ENCODE data around the gene TLE4.

TLE4 gene

GRCh38 chr9:79571309-79572031 is at the start of gene TLE4:
TLE4 (plus strand) TSS chr9:79571965; CDS start chr9:79572791, 826 bp downstream.
- in situ Hi-C loops (cut with MboI; ENCODE audit: low sequenced_read_pairs, unreplicated experiment): no loop called here
- DNase-seq (ENCODE audit: low spot score): peak; percentile 94
- TF ChIP-seq, protein P1, sequence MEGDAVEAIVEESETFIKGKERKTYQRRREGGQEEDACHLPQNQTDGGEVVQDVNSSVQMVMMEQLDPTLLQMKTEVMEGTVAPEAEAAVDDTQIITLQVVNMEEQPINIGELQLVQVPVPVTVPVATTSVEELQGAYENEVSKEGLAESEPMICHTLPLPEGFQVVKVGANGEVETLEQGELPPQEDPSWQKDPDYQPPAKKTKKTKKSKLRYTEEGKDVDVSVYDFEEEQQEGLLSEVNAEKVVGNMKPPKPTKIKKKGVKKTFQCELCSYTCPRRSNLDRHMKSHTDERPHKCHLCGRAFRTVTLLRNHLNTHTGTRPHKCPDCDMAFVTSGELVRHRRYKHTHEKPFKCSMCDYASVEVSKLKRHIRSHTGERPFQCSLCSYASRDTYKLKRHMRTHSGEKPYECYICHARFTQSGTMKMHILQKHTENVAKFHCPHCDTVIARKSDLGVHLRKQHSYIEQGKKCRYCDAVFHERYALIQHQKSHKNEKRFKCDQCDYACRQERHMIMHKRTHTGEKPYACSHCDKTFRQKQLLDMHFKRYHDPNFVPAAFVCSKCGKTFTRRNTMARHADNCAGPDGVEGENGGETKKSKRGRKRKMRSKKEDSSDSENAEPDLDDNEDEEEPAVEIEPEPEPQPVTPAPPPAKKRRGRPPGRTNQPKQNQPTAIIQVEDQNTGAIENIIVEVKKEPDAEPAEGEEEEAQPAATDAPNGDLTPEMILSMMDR (IDR thresholded peaks at IDR 0.05; ENCODE audit: borderline replicate concordance, control extremely low read depth, extremely low read depth, insufficient read depth, missing control alignments): no peak

- DNase-seq (ENCODE audit: low spot score): no peak
- TF ChIP-seq, protein P1 (IDR thresholded peaks at IDR 0.05; ENCODE audit: borderline replicate concordance, control extremely low read depth, extremely low read depth, insufficient read depth, missing control alignments): no peak
- in situ Hi-C loops (cut with MboI; ENCODE audit: low sequenced_read_pairs, unreplicated experiment): no loop called here
Measured at GRCh38 chr9:79522793-79523192, 49.0 kb upstream of the TLE4 start.

DNA sequence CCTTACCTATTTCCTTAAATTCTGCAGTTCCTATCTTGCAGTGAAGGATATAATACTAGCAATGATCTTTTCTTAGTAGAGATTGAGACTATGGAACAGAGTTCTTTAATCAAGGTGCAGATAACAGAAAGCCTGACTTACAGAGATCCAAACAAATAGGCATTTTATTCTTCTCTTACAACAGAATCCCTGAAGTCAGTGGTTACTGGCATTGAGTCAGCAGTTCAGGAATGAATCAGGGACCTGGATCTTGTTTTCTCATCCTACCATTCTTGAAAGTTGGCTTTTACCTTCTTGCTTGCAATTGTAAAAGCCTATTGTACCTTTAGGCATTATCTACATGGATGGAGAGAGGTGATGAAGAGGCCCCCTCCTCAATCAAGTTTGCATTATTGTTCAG is 47.5 kb upstream of the TLE4 start:
- no peak for DNase-seq (ENCODE audit: low spot score)
- in situ Hi-C loops (cut with MboI; ENCODE audit: low sequenced_read_pairs, unreplicated experiment): no loop called here
- TF ChIP-seq, protein P1 (IDR thresholded peaks at IDR 0.05; ENCODE audit: borderline replicate concordance, control extremely low read depth, extremely low read depth, insufficient read depth, missing control alignments): no peak

DNA sequence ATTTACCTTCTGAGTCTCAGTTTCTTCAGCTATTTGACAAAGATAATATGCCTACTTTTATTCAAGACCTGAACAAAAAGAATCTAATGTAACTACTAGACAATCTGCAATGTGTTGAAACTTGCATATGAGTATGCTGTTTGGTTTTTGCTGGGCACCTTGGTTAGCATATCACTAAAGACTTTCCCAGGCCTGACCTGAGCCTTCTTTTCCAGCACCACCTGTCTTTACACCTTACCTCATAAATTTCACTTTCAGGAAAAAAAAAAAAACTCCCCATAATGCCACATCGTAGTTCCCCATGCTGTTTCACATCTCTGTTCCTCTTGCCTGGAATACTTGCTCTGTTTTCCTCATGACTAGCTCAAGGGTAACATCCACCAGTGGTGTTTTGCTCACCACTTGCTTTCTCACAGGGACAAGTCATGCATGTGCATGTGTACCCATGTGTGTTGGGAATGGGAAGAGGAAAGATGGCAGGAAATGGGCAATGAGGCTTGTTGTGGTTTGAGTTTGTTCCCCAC is 45.6 kb upstream of the TLE4 start:
- in situ Hi-C loops (cut with MboI; ENCODE audit: low sequenced_read_pairs, unreplicated experiment): no loop called here
- DNase-seq (ENCODE audit: low spot score): no peak
- TF ChIP-seq, protein P1 (IDR thresholded peaks at IDR 0.05; ENCODE audit: borderline replicate concordance, control extremely low read depth, extremely low read depth, insufficient read depth, missing control alignments): no peak

DNA sequence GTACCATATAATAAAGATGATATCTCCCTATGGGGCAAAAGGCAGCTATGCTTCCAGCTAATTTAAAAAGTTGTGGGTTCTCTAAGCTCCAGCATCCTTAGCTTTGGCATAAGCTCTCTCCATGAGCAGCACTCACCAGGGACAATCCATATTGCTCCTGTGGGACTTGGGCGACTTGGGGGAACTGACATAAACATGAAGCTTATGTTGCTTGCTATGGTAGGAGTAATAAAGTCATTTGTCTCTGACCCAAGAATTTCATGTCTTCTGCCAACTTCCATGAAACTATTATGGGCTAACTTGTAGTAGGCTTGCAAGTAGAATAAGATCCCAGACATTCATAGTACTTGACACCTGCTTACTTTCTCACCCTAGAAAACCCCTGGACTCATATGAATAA is 36.2 kb upstream of the TLE4 start:
- in situ Hi-C loops (cut with MboI; ENCODE audit: low sequenced_read_pairs, unreplicated experiment): no loop called here

GRCh38 chr9:79537838-79538237 is 33.9 kb upstream of the TLE4 start:
- no peak for DNase-seq (ENCODE audit: low spot score)
- TF ChIP-seq, protein P1 (IDR thresholded peaks at IDR 0.05; ENCODE audit: borderline replicate concordance, control extremely low read depth, extremely low read depth, insufficient read depth, missing control alignments): no peak
- in situ Hi-C loops (cut with MboI; ENCODE audit: low sequenced_read_pairs, unreplicated experiment): no loop called here

More for the DNA sequence above, 36.2 kb upstream of the TLE4 start:
- DNase-seq (ENCODE audit: low spot score): no peak
- TF ChIP-seq, protein P1 (IDR thresholded peaks at IDR 0.05; ENCODE audit: borderline replicate concordance, control extremely low read depth, extremely low read depth, insufficient read depth, missing control alignments): no peak

All from GM13976 (cell line).